HuH-7.5 (cell line): ENCODE results near the gene FAAP20.
A peak's percentile ranks its signal among the peaks of the same experiment; 100 is the strongest.

ENCODE experiments used
- DNase-seq: peaks from one replicate; pipeline ENCODE4 v3.0.0; 2011; ENCODE audit warnings: low spot score

FAAP20 gene

GRCh38 chr1:2194319-2194897, at the start of gene FAAP20:
FAAP20 (minus strand) TSS chr1:2194772; CDS start chr1:2194749, 23 bp downstream.
- DNase-seq, result peak; percentile 77

- no peak for DNase-seq
These were observed 48.5 kb upstream of the FAAP20 start for GRCh38 chr1:2242814-2243725.

GRCh38 chr1:2241820-2242219, 47.2 kb upstream of the FAAP20 start:
- DNase-seq, result no peak

- DNase-seq, result no peak
These were observed 45.9 kb upstream of the FAAP20 start for GRCh38 chr1:2240270-2241156.

GRCh38 chr1:2239384-2239985, 44.9 kb upstream of the FAAP20 start:
- DNase-seq, result no peak

GRCh38 chr1:2239013-2239370, 44.4 kb upstream of the FAAP20 start:
- DNase-seq, result no peak

- no peak for DNase-seq
These were observed 43.9 kb upstream of the FAAP20 start for GRCh38 chr1:2238361-2239012.

GRCh38 chr1:2237773-2238172, 43.2 kb upstream of the FAAP20 start:
- DNase-seq, result no peak

GRCh38 chr1:2236695-2237677, 42.4 kb upstream of the FAAP20 start:
- no peak for DNase-seq

GRCh38 chr1:2235300-2235998, 40.9 kb upstream of the FAAP20 start:
- no peak for DNase-seq

- DNase-seq, result peak; percentile 60
These were observed 40.2 kb upstream of the FAAP20 start for GRCh38 chr1:2234762-2235113.

- peak; percentile 89 for DNase-seq
These were observed 39.6 kb upstream of the FAAP20 start for GRCh38 chr1:2233997-2234761.

- no peak for DNase-seq
These were observed 38.9 kb upstream of the FAAP20 start for GRCh38 chr1:2233468-2233867.

- no peak for DNase-seq
These were observed 38.4 kb upstream of the FAAP20 start for GRCh38 chr1:2232916-2233438.

GRCh38 chr1:2232255-2232915, 37.8 kb upstream of the FAAP20 start:
- DNase-seq, result no peak

GRCh38 chr1:2231532-2232254, 37.1 kb upstream of the FAAP20 start:
- DNase-seq, result peak; percentile 64

- DNase-seq, result peak; percentile 51
These were observed 36.4 kb upstream of the FAAP20 start for GRCh38 chr1:2230781-2231531.
